Keratinocyte (primary cell): Measurements from ENCODE around the gene IGFBP7. TPM values are rescaled to one million over a fixed set of nuclear protein-coding genes. Genes with fewer than 3 reads are reported as not detected.
A peak's percentile ranks its signal among the peaks of the same experiment; 100 is the strongest.

Experiments used
- DNase-seq: peaks from one replicate; pipeline ENCODE4 v3.0.0-alpha.2; 2011; ENCODE audit warnings: low read depth, missing footprints, low spot score
- FAIRE-seq: peaks from 2 replicates; lab custom pipeline; 2011; peaks lifted over from hg19 to GRCh38; lab: Jason Lieb, UNC
- H2AFZ ChIP-seq: 2 replicates; pipeline ENCODE4 v1.6.0; 2012; ENCODE audit warnings: low read length, control low read depth, inconsistent platforms; ENCODE audit not compliant: control insufficient read depth
- H3K27ac ChIP-seq: 2 replicates; pipeline ENCODE4 v1.5.1; 2011; ENCODE audit warnings: low read length; ENCODE audit not compliant: control insufficient read depth, insufficient read depth
- H3K27me3 ChIP-seq: 3 replicates; pipeline ENCODE4 v1.6.0; 2011; ENCODE audit warnings: low read length; ENCODE audit not compliant: control insufficient read depth, insufficient read depth; ENCODE audit errors: extremely low read depth
- H3K36me3 ChIP-seq, 2 experiments: 2 replicates in 1 of 2; 3 replicates in 1 of 2; pipeline ENCODE4 v1.5.1; 2011; ENCODE audit warnings: low read length in 2 of 2, mild to moderate bottlenecking in 1 of 2; ENCODE audit not compliant: control insufficient read depth in 2 of 2, insufficient read depth in 2 of 2; ENCODE audit errors: extremely low read depth in 1 of 2
- H3K4me1 ChIP-seq: 3 replicates; pipeline ENCODE4 v1.5.1; 2011; ENCODE audit warnings: low read length; ENCODE audit not compliant: control insufficient read depth, insufficient read depth; ENCODE audit errors: extremely low read depth
- H3K4me2 ChIP-seq: 3 replicates; pipeline ENCODE4 v1.6.0; 2011; ENCODE audit warnings: low read depth, low read length; ENCODE audit not compliant: control insufficient read depth, insufficient read depth; ENCODE audit errors: extremely low read depth
- H3K4me3 ChIP-seq, 3 experiments: fragments of 200-600 bp in 1 of 3; sonication (generic) in 1 of 3; 2 replicates in 2 of 3; 3 replicates in 1 of 3; pipeline ENCODE4 v1.5.1; 2011 to 2016; ENCODE audit warnings: low read length in 3 of 3, mild to moderate bottlenecking in 3 of 3, control low read depth in 2 of 3, inconsistent platforms in 1 of 3, low read depth in 1 of 3, mixed read lengths in 1 of 3, mixed run types in 1 of 3, moderate library complexity in 1 of 3; ENCODE audit not compliant: control insufficient read depth in 2 of 3, insufficient read depth in 2 of 3; ENCODE audit errors: extremely low read depth in 1 of 3
- H3K79me2 ChIP-seq: 2 replicates; pipeline ENCODE4 v1.6.0; 2012; ENCODE audit warnings: low read length; ENCODE audit not compliant: control insufficient read depth, insufficient read depth
- H3K9ac ChIP-seq: 3 replicates; pipeline ENCODE4 v1.6.0; 2011; ENCODE audit warnings: low read length; ENCODE audit not compliant: control insufficient read depth, insufficient read depth; ENCODE audit errors: extremely low read depth
- H3K9me1 ChIP-seq: 3 replicates; pipeline ENCODE4 v1.6.0; 2011; ENCODE audit warnings: low read length; ENCODE audit not compliant: control insufficient read depth, insufficient read depth; ENCODE audit errors: extremely low read depth
- H3K9me3 ChIP-seq: 2 replicates; pipeline ENCODE4 v1.5.1; 2012; ENCODE audit warnings: low read depth, low read length; ENCODE audit not compliant: control insufficient read depth
- H4K20me1 ChIP-seq: 3 replicates; pipeline ENCODE4 v1.6.0; 2011; ENCODE audit warnings: low read length; ENCODE audit not compliant: control insufficient read depth, insufficient read depth; ENCODE audit errors: extremely low read depth
- CTCF ChIP-seq, 3 experiments: IDR thresholded peaks in 1 of 3; conservative IDR thresholded peaks in 1 of 3; optimal IDR thresholded peaks in 1 of 3; 2 replicates in 2 of 3; 3 replicates in 1 of 3; pipeline versions ENCODE3 to v1.5.1; 2011; ENCODE audit warnings: low read length in 3 of 3, mild to moderate bottlenecking in 3 of 3, moderate library complexity in 2 of 3, control low read depth in 1 of 3, inconsistent platforms in 1 of 3; ENCODE audit not compliant: insufficient read depth in 2 of 3; ENCODE audit errors: extremely low read depth in 1 of 3
- EZH2 ChIP-seq: IDR thresholded peaks from one replicate; pipeline ENCODE4 v1.6.1; 2012; ENCODE audit warnings: inconsistent platforms, mild to moderate bottlenecking, low read length, moderate library complexity
- dilution Hi-C: fragments of 300-500 bp; cut with MboI; formaldehyde crosslinking; loops from one replicate; pipeline ENCODE4 v1.7.0; 2020; ENCODE audit warnings: low sequenced_read_pairs; ENCODE audit not compliant: extremely low pct_ligation_motif_present
- polyA plus RNA-seq, 5 experiments: library from polyadenylated mRNA; depleted of rRNA in 3 of 5; stranded (reverse) in 3 of 5; stranded (forward) in 1 of 5; unstranded in 1 of 5; fragments of >200 nt; gene quantifications; 1 replicate in 1 of 5; 2 replicates in 3 of 5; 3 replicates in 1 of 5; pipeline versions ENCODE4 v1.2.1 to v1.2.3, GENCODE V29; 2011 to 2012; ENCODE audit warnings: missing spikeins in 2 of 5, low read depth in 1 of 5, low replicate concordance in 1 of 5

Gene IGFBP7
- polyA plus RNA-seq, 1 donor (not counting 4 experiments of a cell fraction or from before 2014, with no cell fraction given), result 413 TPM

GRCh38 chr4:57053508-57053907 is 56.7 kb downstream of the IGFBP7 start:
- Histone ChIP-seq H3K9ac (peak overlapping the region; percentile 40), H3K9me3 (no peaks in the 10 kb centered on the region), H3K79me2 (peaks cover 29% of the 10 kb centered on the region), H3K9me1 (no peaks in the 10 kb centered on the region), H3K27ac (peak overlapping the region; percentile 69), H3K27me3 (no peaks in the 10 kb centered on the region), H4K20me1 (no peaks in the 10 kb centered on the region), H3K4me3 (no peak overlapping the region), H2AFZ (no peak overlapping the region), H3K4me1 (peaks cover 23% of the 10 kb centered on the region), H3K36me3 (peaks cover 2 to 10% of the 10 kb centered on the region in 2 experiments), H3K4me2 (peak overlapping the region; percentile 12)
- peak; percentile 93 for FAIRE-seq
- dilution Hi-C loops, result no loop called here
- no peak for TF ChIP-seq EZH2
- no peak for TF ChIP-seq CTCF (optimal IDR thresholded peaks at IDR 0.05 in 1 of 3, IDR thresholded peaks at IDR 0.05 in 1 of 3, conservative IDR thresholded peaks at IDR 0.05 in 1 of 3; ENCODE audit: extremely low read depth in 1 of 3, insufficient read depth in 2 of 3, low read length in 3 of 3)
- peak; percentile 58 for DNase-seq

- FAIRE-seq (no peak), DNase-seq (no peak)
- dilution Hi-C loops, result no loop called here
- H3K36me3 ChIP-seq, result peaks cover under 1 to 10% of the 10 kb centered on the region in 2 experiments
- H3K27ac ChIP-seq, result no peak overlapping the region
- no peak overlapping the region for H2AFZ ChIP-seq
- peaks cover 23% of the 10 kb centered on the region for H3K4me1 ChIP-seq
- H3K27me3 ChIP-seq, result no peaks in the 10 kb centered on the region
- TF ChIP-seq CTCF (optimal IDR thresholded peaks at IDR 0.05 in 1 of 3, IDR thresholded peaks at IDR 0.05 in 1 of 3, conservative IDR thresholded peaks at IDR 0.05 in 1 of 3; ENCODE audit: extremely low read depth in 1 of 3, insufficient read depth in 2 of 3, low read length in 3 of 3) (no peak), EZH2 (no peak)
- no peak overlapping the region for H3K9ac ChIP-seq
- peaks cover 26% of the 10 kb centered on the region for H3K79me2 ChIP-seq
- no peaks in the 10 kb centered on the region for H4K20me1 ChIP-seq
- H3K9me3 ChIP-seq, result no peaks in the 10 kb centered on the region
- H3K4me2 ChIP-seq, result no peak overlapping the region
- no peak overlapping the region for H3K4me3 ChIP-seq
- H3K9me1 ChIP-seq, result no peaks in the 10 kb centered on the region
Measured at GRCh38 chr4:57051524-57051923, 58.7 kb downstream of the IGFBP7 start.
